ENCODE data around the gene RNF113B.

The RNF113B gene

DNA sequence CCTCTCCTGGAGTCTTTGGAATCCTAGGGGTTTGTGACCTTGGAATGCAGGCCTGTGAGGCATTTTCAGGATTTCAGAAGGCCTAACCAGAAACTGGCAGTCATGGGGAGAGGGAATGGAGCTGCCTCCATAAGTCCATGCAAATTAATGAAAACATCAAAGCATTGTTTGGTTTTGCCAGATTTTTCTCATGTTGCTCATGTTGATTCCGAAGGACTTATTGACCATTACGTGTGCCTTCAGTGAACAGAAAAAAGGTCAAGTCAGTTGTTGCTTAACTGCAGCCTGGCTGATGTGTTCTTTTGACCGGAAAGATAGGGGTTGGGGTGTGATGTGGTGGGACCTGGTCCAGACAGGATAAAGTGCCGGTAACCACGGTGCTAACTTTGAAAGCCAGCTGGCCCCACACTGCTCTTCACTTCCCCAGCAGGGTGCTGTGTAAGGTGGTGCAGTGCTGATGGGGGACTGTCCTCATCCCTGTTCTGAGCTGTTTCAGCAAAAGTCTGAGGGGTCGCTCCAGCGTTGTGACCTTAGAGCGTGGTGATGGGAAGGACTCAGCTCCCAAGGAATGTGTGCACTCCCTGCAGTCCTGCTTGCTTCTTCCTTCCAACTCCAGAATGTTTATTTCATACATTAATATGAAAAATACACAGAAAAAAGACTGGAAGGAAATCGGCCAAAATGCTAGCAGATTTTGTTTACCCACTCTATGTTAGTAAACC is 3.5 kb downstream of the RNF113B start:
- no peak for DNase-seq (ENCODE audit: low read depth)

DNA sequence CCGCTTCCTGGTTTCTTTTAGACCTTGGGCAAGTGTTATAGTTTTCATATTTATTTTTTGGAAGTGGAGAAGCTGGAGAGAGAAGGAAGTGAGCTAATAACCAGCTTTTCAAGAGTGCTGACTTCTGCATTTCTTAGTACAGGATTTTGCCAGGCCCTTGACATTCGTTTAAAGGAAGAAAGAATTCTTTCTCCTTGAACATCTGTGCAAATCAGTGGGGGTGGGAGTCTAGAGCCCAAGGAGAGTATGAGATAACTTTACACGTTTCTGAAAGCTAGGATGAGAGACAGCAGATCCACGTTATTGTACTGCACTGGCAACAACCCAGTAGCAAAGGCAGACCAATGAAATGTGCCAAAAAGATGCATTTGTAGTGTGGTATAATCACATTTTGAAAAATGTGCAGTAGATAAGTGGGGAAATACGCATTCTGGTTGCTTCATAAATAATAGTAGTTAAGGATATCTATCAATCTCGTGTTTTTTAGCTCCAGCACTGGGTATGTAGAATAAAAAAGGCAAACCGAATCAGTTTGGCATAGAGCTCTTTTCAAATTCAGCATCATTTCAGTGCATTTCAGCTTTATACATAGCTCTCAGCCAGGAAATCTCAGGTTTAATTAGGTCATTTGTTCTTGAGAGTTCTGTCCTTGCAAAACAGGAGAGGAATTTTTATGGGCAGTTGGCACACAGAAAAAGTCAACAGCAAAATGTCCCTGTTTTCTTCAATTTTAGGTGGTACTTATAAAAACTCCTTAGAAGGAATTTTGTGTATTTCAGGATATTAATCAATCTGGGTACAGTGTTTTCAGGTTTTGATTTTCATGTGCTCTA is 4.3 kb downstream of the RNF113B start:
- DNase-seq (ENCODE audit: low read depth): no peak

DNA sequence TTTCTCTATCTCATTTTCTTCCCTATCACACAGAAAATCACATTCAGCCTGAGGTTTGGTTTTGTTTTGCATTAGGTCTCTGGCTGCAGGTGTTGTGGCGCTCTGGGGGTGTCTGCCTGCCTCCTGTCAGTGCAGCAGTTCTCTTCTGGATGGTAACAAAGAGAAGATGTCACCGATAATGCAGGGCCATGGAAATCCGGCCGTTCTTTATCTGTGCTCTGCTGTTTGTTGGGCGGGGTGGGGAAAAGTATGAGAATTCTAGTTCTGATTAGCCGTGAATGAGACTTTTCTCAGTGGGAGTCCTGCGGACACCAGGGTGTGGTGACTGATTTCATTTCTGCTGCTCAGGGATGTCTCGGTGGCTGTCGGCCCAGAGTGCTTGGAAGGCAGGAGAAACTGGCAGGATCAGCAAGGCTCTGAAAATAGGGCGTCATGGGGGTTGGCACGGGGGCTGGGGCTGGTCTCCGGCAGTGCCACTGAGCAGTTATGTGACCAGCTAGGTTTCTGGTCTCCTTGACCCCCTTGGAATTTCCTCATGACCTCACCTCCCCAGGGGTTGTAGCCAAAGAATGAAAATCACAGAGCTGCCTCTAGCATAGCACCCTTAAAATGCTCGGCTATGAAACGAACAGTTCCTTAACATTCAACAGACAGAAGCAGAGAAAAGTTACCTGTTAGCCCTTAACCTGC is 5.0 kb downstream of the RNF113B start:
- DNase-seq (ENCODE audit: low read depth): no peak

DNA sequence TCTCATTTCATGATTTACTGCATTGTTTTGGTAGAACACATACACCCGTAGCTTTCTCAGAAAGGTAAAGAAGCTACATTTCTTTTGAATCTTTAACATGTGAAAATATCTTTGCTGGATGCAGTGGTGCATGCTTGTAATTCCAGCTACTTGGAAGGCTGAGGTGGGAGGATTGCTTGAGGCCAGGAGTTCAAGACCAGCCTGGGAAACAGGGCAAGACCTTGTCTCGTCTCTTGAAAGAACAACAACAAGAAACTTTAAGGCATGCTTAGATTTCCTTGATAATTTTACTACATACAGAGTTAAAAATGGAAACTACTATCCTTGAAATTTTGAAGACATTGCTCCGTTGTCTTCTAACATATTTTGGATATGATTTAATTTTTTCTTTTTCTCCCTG is 7.7 kb downstream of the RNF113B start:
- no peak for DNase-seq (ENCODE audit: low read depth)

DNA sequence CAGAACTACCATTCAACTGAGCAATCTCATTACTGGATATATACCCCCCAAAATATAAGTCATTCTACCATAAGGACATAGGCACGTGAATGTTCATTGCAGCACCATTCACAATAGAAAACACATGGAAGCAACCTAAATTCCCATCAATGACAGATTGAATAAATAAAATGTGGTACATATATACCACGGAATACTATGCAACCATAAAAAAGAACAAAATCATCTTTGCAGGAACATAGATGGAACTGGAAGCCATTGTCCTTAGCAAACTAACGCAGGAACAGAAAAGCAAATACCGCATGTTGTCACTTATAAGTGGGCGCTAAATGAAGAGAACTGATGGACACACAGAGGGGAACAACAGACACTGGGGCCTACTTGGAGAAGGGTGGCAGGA is 14.1 kb downstream of the RNF113B start:
- no peak for DNase-seq (ENCODE audit: low read depth)

DNA sequence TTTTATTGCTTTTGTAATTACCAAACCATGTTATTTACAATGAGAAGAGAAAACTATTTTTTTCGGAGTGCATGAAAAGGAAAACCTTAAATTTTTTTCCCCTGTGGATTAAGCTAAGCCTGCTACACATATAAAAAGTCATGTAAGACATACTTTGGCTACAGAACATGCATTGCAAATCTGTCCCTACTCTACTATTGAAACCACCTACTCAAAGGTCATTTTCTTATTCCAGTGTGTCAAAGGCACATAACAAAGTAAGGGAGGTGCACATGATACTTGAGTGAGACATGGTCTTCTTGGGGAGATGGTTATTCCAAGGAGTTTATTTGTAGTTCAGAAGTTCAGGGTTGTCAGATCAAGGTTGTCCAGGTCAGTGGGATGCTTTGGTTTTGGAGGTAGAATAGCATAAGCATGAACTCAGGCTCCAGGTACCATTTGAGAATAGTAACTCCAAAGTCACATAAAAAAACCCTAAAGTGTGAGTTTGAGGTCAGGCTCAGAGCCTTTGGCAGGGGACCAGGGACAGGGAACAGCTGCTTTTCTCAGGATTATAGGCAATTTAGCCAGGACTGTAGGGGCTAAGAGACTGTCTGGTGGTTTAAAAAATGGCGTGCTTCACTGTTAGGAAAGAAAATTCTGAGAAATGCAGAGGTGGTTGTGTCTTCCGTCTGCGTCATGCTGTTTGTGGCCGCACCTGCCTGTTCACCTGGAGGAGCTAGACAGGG is 18.7 kb downstream of the RNF113B start:
- DNase-seq (ENCODE audit: low read depth): no peak

DNA sequence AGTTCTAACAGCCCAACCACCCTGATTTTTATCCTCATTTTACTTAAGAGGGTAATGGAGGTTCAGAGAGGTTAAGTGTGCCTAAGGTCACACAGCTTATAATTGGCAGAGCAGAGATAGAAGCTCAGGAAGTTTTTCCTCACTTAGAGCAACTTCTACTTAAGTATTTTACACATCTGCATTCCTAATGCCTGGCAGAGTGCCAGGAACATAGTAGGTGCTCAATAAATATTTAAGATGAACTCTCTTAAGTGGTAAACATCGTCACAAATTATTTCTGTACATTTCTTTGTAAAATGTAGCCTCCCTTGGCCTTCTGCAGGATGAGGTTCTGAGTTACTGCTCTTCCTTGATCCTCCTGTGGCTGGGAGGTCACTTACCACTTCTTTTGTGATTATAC is 19.5 kb downstream of the RNF113B start:
- no peak for DNase-seq (ENCODE audit: low read depth)

DNA sequence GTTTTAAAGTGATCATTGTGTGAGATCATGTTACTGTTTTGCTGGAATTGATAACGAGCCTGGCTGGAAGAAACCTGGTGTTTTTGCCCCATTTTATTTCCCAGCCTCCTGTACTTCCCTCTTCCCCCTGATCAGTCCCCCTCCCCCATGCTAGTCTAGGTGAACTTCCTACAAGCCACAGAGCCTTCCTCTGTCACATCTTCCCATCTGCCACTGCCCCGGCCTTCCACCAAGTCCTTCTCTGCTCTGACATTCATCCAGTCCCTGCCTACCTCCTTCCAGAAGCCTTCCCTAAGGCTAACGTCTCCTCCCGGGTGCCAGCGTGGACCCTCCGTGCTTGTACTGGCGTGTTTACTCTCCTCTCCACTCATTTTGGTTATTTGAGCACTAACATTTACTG is 19.9 kb downstream of the RNF113B start:
- DNase-seq (ENCODE audit: low read depth): no peak

DNA sequence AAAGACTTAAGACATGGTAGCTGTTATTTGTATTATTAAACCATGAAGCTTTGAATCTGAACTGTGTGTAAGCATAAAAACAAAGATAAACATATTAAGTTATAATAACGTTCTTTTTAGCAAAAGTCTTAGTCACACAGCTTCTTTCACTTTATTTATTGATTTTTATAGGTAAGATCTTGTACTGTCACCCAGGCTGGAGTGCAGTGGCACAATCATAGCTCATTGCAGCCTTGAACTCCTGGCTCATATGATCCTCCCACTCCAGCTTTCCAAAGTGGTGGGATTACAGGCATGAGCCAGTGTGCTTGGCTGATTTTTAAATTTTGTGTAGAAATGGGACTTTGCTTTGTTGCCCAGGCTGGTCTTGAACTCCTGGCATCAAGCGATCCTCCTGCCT is 20.8 kb downstream of the RNF113B start:
- no peak for DNase-seq (ENCODE audit: low read depth)

DNA sequence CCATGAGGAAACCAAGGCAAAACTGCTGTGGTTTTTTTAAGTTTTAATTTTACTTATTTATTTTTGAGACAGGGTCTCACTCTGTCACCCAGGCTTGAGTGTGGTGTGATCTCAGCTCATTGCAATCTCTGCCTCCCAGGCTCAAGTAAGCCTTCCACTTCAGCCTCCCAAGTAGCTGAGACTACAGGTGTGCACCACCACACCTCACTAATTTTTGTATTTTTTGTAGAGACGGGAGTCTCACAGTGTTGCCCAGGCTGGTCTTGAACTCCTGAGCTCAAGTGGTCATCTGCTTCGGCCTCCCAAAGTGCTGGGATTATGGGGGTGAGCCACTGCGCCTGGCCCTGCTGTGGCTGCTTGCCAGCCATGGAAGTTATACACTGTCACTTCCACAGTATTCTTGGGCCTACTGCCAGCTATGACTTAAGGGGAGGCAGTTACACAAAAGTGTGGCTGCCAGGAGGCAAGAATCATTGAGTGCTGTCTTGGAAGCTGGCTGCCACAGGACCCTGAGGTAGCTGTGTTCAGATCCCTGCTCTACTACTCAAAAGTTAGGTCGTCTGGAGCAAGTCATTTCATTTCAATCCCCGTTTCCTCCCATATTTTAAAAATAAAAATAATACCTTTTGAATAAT is 21.5 kb downstream of the RNF113B start:
- no peak for DNase-seq (ENCODE audit: low read depth)

DNA sequence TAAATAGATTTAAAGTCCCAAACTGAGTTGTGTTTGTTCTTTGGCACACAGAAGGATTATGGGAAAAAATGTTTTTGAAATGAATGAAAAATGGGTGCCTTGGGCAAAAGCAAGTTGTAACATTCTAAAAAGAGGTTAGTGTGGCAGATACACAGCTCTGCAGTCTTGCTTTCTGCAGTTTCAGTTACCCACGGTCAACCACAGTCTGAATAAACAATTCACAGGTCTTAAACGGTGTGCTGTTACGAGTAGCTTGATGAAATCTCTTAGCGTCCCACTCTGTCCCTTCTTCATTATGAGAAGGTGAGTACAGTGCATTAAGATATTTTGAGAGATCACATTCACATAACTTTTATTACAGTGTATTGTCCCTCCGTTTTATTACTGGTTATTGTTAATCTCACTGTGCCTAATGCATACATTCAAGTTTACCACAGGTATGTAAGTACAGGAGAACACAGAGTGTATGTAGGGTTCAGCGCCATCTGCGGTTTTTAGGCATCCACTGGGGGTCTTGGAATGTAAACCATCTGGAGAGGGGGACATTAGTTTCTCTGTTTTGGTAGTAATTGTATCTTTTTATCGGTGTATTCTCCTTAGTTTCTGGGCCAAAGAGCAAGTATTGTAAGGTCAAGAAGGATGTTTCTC is 26.1 kb downstream of the RNF113B start:
- DNase-seq (ENCODE audit: low read depth): no peak

DNA sequence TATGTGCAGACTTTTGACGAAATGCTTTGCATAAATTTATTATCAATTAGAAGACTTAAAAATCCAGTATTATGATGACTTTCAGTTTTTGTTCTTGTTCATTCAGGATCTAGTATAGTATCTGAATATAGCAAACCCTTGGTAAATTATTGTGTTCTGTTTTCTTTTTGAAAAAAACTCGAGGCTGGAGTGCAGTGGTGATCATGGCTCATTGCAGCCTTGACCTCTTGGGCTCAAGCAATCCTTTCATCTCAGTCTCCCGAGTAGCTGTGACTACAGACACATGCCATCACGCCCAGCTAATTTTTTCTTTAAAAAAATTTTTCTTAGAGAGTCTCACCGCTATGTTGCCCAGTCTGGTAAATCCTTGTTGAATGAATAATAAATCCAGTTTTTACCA is 29.5 kb downstream of the RNF113B start:
- DNase-seq (ENCODE audit: low read depth): no peak

DNA sequence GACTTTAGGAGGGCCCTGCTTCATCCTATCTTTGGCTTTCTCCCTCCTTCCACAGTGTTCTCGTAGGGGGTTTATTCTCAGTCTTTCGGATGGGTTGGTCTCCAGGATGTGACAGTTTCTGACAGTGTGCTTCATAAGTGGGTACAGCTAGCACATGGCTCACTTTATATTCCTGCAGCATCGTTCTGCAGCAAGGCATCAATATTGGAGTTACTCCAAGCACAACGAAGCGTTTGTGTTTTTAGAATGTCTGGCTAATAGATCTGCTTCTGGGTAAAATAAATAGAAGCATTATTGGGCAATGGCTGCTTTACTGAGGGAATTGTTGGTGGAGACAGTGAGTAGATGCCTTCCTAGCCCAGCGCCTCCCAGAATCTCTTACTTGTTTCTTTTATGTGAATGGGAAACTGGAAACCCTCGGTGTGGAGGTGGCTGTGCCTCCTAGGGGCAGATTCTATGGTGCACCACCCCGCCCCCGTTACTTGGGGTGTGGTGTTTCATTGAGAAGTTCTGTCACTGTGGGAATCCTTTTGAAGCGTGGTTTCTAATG is 32.2 kb downstream of the RNF113B start:
- no peak for DNase-seq (ENCODE audit: low read depth)

DNA sequence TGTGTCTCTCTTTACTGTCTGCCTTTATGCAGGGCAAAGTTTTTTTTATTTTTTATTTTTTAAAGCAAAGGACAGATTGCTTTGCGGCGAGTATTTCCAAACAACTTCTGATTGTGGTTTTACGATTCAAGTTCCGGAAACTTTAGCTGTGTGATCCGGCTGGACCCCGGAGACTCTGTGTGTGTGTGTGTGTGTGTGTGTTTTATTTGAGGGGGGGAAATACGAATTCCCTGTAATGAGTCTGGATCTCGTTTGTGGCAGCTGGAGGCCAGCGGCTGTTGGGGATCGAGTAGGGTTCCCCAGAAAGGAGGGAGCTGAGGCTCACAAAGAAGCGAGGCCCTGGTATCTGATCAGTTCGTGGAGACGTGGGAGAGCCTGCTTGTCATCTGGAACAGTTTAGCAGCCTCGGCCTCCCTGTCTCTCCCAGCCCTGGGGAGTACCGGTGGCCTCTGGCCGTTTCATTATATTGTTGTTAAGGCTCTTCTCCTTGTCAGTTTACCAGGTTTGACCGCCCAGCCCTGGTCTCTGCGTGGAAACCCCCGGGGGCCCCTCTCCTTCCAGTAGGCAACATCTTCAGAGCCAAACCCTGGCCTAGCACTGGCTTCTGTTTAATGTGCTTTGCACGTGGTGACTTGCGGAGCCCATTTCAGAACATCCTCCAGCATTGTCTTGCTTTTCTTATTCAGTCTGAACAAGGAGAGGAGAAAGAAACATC is 32.9 kb downstream of the RNF113B start:
- DNase-seq (ENCODE audit: low read depth): no peak

DNA sequence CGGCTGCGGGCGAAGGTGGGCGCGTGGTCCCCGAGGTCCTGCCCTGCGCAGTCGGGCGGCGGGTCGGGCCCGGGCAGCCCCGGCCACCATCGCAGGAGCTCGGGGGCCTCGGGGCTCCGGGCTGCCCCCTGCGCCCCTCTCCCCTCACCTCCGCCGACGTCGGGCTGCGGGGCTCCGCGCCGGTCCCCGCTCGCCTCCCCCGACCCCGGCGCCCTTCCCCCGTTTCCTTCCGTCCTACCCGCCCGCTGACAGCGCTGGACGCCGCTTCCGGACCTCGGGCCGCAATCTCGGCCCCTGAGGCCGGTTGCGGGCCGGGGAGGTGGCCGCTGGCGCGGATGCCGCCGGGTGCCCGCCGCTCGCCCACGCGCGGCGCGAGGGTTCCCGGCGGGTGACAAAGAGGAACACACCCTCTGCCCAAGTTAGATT is 33.5 kb downstream of the RNF113B start:
- no peak for DNase-seq (ENCODE audit: low read depth)

DNA sequence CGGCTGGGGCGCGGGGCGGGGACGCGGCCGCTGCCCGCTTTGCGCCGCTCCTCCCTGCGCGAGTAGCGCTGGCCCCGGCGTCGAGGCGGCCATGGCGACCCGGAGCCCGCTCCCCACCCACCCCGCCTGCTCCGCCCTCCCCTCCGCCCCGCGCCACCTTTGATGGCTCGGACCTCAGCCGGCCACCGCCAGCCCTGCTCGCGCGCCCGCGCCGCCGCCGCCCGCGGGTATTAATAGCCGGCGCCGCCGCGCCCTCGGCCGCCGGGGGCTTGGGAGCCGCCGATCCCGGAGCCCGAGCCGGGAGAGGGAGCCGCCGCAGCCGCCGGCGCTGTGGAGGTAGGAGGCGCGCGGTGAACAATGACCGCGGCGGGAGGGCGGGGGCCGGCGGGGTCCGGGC is 33.9 kb downstream of the RNF113B start:
- DNase-seq (ENCODE audit: low read depth): no peak

DNA sequence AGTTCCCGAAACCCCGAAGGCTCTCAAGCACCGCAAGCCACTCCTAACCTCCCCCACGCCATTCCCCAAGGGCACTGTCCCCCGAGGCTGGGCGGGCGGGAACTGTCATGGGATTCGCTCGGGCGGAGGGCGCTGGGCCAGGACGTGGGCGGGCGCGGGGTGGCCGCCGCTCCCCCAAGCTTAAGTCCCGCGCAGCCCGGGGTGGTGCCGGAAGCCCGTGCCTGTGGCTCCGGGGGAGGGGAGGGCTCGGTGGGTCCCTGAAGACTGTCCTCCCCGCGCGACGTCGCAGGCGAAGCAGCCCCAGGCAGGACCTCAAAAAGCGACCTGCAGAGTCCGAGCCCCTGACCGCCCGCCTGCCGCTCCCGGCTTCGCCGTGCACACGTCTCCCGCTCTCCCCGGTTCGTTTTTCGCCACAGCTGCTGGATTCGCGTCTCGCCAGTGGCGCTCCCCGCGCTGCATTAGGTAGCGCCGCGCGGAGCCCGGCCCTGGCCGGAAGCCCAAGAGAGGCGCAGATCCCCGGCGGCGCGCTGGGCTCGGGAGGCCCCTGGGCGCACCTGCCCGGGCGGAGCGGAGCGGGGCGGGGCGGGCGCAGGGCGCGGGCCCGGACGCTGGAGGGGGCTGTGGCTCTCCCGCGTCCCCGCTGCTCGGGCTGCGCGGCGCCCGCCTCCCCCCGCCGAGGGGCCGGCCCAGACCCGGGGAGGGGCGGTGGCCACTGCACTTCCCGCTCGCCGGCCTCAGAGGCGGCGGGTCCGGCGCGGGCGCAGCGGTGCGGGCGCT is 34.5 kb downstream of the RNF113B start, which contains the start of gene FARP1:
Gene FARP1 (plus strand): TSS at position 715 of the 777 bp plus-strand sequence. CDS start 70,149 bp downstream, outside the sequence.
- DNase-seq (ENCODE audit: low read depth): no peak

DNA sequence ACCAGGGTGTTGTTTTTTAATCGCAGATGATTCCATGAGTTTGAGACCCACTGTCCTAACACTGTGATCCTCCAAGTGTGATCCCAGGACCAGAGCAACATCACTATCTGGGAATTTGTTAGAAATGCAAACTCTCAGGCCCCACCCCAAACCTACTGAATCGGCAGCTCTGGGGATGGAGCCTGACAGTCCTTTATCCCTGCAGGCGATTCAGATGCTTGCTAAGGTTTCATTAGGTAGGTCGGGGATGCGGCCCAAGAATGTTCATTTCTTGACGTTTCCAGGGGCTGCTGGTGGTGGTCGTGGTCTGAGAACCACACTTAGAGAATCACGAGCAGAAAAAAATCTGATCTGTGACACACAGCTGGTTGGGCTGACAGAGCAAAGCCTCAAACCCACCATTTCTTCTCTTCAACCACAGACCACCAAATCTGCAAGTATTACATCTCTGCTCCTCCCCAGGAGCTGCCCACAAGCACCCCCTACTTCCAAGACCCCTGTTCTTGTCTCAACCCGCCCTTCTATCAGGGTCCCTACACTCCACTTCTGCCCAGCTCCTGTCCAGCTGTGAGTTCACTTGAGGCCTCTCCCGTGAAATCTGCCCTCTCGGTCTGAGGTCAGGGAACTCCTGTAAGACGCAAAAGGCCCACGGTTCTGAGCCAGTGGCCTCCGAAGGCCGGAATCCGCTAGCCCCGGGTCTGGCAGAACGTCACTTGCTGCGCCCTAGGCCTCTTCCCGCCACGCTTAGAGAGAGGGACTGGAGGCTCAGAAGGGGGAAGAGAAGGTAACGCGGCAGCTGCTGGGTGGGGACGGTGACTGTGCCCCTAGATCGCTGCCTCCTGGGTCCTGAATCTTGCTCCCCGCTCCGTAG is 35.3 kb downstream of the RNF113B start:
- no peak for DNase-seq (ENCODE audit: low read depth)

Measured in stimulated activated CD8-positive, alpha-beta memory T cell treated with anti-CD3 and anti-CD28 coated beads, Interleukin-12 subunit alpha, Interleukin-12 subunit beta, amount 100 ng/mL, for 4 hours (primary cell).